GM19455 (cell line): Measurements from ENCODE around the gene ZNF330.

ENCODE experiments used
- ATAC-seq: cut with Tn5 transposase; IDR thresholded peaks from one replicate; pipeline ENCODE4 v1.9.1; 2021; ENCODE audit not compliant: unreplicated experiment

ZNF330 gene

DNA sequence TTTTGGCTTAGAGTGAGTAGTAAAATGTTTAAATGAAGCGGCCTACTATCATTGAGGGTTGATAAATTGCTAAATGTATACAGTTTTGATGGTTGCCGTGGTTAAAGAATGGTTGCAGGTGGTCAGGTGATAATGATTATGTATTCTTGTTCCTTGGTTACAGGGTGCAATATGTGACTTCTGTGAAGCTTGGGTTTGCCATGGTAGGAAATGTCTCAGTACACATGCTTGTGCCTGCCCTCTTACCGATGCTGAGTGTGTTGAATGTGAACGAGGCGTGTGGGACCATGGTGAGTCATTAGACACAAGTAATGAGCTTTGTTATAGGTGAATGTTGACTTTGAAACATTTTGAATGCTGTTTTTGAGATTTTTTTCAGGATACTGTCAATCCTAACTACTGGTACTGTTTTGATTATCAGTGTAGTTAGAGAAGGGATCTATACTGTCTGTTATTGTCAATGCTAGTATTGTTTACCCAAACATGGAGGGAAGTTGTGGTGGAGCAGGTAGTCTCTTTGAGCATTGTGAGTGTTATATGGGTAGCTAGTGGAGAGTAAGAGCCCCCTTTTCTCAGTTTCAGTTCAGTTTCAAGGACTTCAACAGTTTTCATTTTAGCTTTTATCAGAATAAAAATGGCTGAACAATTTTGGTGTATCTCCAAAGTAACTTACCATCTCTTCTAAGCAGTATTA is 8.9 kb downstream of the ZNF330 start:
- peak; percentile 65 for ATAC-seq

- ATAC-seq, result no peak
Observed at GRCh38 chr4:141233673-141234072, 13.0 kb downstream of the ZNF330 start.

GRCh38 chr4:141238186-141238585 is 17.5 kb downstream of the ZNF330 start:
- no peak for ATAC-seq

DNA sequence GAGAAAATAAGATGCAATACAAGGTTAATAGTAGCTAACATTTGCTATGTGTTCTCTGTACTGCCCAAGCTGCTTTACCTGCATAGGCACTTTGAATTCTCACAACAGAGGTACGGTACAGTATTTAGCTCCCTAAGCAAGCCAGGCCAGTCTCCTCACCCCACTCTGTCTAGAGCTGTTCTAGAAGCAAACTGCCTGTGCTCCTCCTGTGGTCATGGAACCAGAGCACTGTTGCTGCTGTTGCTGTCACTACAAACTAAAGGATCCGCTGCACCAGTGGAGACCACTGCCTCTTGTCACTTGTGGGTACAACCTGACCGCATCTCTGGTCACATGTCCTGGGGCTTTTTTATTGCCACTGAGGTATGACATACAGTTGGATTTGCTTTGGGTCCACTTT is 19.6 kb downstream of the ZNF330 start:
- no peak for ATAC-seq

GRCh38 chr4:141240671-141241070 is 20.0 kb downstream of the ZNF330 start:
- no peak for ATAC-seq

GRCh38 chr4:141241986-141242385 is 21.3 kb downstream of the ZNF330 start:
- ATAC-seq, result no peak

DNA sequence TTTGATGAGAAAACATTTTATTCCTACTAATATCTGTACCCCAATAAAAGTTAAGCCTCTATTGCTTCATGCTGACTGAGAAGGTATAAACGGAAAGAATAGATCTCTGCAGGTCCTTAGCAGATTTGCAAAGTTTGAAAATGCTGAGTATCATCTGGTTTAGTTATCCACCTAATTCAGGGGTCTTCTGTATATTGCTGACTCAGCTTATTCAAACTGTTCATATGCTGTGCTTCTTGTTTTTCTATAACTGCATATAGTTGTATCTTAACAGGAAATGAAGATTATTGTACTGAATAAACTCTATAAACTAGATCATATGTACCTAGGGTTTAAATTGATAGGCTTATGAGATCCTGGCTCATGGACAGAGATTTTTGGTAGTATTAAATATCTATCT is 23.7 kb downstream of the ZNF330 start:
- ATAC-seq, result no peak

DNA sequence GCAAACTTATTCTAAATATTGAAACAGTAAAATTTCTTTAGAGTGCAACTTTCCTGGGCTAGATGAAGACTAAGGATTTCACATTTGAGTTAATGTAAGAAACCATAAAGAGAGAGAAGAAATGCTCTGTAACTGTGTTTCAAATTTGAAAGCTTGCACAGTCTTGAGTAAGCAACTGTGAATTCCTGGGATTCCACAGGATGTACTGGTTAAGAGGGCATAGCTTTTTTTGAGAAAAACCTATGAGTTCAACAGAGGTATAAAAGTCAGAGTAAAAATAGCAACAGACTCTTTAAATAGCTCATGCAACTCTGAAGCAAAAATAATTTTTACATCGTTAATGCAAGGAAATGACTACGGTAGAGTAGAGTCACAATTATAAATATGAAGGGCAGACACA is 25.5 kb downstream of the ZNF330 start:
- ATAC-seq, result no peak

GRCh38 chr4:141246683-141247429 is 26.2 kb downstream of the ZNF330 start:
- no peak for ATAC-seq

DNA sequence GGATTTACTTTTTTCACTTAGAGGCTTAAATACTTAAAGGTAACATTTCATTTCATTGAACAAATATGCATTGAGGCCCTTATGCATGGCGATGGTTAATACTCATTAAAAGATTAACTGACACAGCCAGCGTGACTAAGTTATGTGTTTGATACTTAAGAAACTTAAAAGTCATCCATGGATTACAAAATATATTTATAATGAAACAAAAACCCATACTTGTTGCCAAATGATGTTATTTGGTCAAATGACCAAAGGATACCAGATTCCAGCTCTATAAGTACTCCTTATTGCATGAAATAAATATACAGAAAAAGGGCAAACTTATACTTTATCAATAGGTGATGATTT is 26.7 kb downstream of the ZNF330 start:
- ATAC-seq, result no peak

DNA sequence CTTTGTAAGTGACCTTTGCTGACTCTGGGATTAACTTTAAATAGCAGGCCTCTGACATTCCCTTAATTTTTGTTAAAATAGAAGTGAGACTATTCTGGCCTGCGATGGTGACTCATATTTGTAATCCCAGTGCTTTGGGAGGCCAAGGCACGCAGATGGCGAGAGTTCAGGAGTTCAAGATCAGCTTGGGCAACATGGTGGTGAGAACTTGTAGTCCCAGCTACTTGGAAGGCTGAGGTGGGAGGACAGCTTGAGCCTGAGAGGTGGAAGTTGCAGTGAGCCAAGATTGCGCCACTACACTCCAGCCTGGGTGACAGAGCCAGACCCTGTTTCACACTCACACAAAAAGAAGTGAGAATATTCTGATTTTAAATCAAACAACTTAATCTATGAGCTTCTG is 27.3 kb downstream of the ZNF330 start:
- no peak for ATAC-seq

GRCh38 chr4:141248486-141248885 is 27.8 kb downstream of the ZNF330 start:
- ATAC-seq, result no peak

GRCh38 chr4:141254326-141254725 is 33.6 kb downstream of the ZNF330 start:
- ATAC-seq, result no peak

GRCh38 chr4:141255016-141255415 is 34.3 kb downstream of the ZNF330 start:
- ATAC-seq, result no peak

- no peak for ATAC-seq
Observed at GRCh38 chr4:141258558-141258957, 37.9 kb downstream of the ZNF330 start.

GRCh38 chr4:141275834-141276233 is 55.1 kb downstream of the ZNF330 start:
- no peak for ATAC-seq

DNA sequence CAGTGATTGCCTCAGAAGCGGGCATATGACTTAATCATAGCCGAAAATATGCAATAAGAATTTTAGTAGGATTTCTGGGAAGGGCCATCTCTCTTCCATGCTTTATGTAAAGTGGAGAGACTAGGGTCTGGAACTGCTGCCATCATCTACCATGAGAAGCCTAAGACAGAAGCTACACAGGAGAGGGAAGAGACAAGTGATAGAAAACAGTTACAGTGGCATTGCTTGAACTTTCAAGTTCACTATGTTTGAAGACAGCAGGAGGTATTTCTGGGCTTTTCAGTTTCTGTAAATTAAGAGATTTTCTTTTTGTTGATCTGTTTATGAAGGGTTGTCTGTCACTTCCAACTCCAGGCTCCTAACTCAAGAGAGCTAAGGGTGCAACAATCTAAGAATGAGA is 62.5 kb downstream of the ZNF330 start:
- ATAC-seq, result no peak

GRCh38 chr4:141283563-141283962 is 62.9 kb downstream of the ZNF330 start:
- no peak for ATAC-seq
